ENCODE data around the gene UQCRQ. TPM values are rescaled to one million over a fixed set of nuclear protein-coding genes. Genes with fewer than 3 reads are reported as not detected.
"Not testable (repeated sequence)": the region's sequence is repeated elsewhere in the genome, so short reads cannot be mapped to it uniquely, and the experiment has no call there.

Gene UQCRQ
- total RNA-seq, 1 experiment from 2014 or later = 294 TPM

GRCh38 chr5:132832612-132833011 is 33.8 kb upstream of the UQCRQ start:
- DNase-seq (ENCODE audit: low read depth) = no peak

- DNase-seq (ENCODE audit: low read depth) = no peak
Measured at GRCh38 chr5:132834057-132834456, 32.4 kb upstream of the UQCRQ start.

DNA sequence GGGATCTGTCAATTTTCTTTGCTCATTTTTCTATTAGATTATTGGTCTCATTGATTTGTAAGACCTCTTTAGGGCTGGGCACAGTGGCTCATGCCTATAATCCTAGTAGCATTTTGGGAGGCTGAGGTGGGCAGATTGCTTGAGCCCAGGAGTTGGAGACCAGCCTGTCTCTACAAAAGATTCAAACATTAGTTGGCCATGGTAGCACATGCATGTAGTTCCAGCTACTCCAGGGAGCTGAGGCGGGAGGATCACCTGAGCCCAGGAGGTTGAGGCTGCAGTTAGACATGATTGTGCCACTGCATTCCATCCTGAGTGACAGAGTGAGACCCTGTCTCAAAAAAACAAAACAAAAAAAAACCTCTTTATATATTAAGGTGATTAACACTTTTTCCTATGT is 29.6 kb upstream of the UQCRQ start:
- no peak for DNase-seq (ENCODE audit: low read depth)

GRCh38 chr5:132837868-132838267 is 28.6 kb upstream of the UQCRQ start:
- DNase-seq (ENCODE audit: low read depth) = no peak

DNA sequence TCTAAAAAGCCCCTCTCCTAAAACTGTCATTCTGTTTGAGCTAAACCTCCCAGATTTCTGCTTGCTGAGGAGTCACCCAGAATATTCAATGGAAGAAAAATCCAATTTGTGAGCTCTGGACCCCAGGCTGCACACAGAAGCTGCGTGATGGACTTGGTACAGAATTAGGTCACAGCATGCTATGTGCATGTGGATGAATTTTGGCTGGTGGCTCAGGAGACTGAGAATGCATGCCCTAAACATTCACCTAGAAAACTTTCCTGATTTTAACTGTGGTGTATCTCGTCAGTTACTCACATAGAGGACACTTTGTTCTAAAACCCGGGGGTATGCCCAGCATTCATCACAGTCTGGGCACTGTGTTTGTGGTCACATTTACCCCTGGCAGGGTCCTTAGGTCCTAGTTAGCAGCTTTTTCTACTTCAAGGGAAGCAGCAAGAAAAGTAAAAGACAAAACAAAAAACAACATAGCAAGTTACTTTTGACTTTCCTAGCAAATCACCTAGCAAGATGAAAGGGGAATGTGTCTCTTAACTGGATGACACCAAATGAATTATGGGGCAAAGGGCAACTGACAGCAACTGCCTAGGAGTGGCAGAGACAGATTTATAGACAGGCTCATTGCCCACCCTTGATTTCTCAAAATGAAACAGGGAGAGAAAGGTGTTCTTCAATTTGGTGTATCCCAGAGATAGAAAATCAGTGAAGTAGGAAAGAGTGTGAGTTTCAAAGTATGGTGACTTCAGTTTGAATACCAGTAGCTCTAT is 27.7 kb upstream of the UQCRQ start:
- DNase-seq (ENCODE audit: low read depth) = no peak

- DNase-seq (ENCODE audit: low read depth) = no peak
Measured at GRCh38 chr5:132839426-132840301, 26.8 kb upstream of the UQCRQ start.

DNA sequence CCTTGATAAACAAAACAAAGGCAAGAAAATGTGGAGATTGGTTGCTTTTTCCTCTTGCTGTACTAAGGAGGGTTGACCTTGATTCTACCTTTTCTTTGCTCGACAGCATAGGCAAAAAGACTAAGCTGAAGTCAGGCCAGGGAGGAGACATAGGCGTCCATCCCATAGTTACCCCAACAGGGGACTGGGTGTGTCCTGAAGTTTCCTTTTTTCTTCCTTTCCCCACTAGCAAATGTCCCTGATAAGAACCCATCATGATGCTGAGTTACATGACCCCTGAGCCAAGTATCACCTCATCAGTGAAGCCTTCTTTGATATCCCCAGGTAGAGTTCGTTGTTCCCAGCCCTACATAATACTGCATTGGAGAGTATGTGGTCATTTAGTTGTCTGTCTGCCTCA is 26.1 kb upstream of the UQCRQ start:
- no peak for DNase-seq (ENCODE audit: low read depth)

DNA sequence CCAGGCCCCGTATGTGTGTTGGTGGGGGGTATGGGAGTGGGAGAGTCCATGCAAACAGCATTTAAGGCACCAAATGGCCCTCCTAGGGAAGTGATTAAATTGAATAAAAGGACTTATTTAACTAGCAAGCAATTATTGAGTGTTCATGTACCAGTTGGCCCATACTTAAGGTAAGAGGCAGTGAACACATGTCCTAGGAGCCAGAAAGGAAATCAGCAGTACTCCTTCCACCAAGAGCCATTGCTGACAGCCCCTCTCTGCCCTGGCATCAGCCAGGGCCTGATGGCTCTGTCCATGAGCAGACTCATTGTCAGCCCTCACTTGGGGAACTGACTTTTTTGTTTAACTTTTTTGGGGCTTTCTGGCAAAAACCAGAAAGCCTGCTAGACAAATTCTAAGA is 25.5 kb upstream of the UQCRQ start:
- no peak for DNase-seq (ENCODE audit: low read depth)

DNA sequence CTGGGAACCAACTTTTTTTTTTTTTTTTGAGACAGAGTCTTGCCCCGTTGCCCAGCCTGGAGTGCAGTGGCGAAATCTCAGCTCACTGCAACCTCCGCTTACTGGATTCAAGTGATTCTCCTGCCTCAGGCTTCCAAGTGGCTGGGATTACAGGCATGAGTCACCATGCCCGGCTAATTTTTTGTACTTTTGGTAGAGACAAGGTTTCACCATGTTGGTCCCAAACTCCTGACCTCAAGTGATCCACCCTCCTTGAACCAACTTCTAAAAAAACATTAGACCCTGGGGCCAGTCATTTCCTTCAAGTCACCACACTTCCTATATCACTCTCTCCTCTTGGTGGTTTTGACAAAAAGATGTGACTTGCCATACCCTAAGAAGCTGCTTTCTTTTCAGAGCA is 25.1 kb upstream of the UQCRQ start:
- peak; percentile 48 for DNase-seq (ENCODE audit: low read depth)

- DNase-seq (ENCODE audit: low read depth) = no peak
Measured at GRCh38 chr5:132848270-132848669, 18.2 kb upstream of the UQCRQ start.

GRCh38 chr5:132849347-132849746 is 17.1 kb upstream of the UQCRQ start:
- DNase-seq (ENCODE audit: low read depth) = no peak

GRCh38 chr5:132850066-132850465 is 16.4 kb upstream of the UQCRQ start:
- peak; percentile 57 for DNase-seq (ENCODE audit: low read depth)

DNA sequence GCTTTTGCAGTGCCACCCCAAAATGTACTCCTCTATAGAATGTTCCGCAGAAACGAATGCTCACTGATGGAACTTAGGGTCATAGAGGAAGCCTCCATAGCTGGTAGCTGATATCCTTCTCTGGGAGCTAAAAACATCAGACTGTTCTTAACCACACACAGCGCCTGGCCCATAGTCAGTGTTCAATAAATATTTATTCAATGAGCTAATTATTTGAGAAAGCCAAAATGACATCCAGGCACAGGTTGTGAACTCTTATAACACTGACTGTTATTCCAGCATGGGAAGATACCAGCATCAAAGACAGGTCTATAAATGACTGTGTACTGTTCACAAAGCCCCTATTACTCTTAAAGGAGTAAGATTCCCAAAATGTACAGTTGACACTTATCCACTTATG is 13.1 kb upstream of the UQCRQ start:
- DNase-seq (ENCODE audit: low read depth) = no peak

- no peak for DNase-seq (ENCODE audit: low read depth)
Measured at GRCh38 chr5:132853790-132854189, 12.7 kb upstream of the UQCRQ start.

DNA sequence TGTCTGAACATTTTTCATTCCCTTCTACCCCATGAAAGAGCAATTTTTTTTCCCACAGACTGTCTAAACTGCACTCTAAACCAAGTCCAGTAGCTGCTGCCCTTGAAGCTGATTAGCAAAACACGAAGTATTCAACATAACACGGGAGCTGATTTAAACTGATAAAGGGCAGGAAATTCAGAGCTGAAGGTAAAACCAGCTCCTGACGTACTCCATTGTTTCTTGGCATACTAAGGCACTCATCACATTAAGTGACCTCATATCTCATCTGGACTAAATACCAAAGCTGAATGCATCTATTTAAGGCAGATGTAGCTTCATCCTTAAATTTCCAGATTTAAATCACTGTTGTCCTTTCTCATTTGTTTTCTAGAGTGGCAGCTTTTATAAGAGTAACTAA is 12.1 kb upstream of the UQCRQ start:
- DNase-seq (ENCODE audit: low read depth) = no peak

GRCh38 chr5:132854992-132855391 is 11.4 kb upstream of the UQCRQ start:
- not testable (repeated sequence) for DNase-seq (ENCODE audit: low read depth)

GRCh38 chr5:132856011-132856410 is 10.4 kb upstream of the UQCRQ start:
- DNase-seq (ENCODE audit: low read depth) = no peak

DNA sequence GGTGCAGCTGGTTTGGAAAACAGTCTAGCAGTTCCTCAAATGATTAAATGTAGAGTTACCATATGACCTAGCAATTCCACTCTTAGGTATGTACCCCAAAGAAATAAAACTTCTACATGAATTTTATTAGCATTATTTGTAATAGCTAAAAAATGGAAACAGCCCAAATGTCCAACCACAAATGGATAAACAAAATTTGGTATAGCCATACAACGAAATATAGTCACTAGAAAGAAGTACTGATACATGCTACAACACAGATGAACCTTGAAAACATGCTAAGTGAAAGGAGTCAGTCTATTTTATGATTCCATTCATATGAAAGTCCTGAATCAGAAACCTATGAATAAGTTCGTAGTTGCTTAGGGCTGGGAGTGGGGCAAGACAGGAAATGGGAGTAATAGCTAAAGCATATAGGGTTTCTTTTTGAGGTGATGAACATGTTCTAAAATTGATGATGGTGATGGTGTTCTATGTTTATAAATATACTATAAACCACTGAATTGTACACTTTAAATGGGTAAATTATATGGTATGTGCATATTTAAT is 6.5 kb upstream of the UQCRQ start:
- no peak for DNase-seq (ENCODE audit: low read depth)

GRCh38 chr5:132860742-132861141 is 5.7 kb upstream of the UQCRQ start:
- DNase-seq (ENCODE audit: low read depth) = no peak

GRCh38 chr5:132865668-132866341 is 637 bp upstream of the UQCRQ start:
- DNase-seq (ENCODE audit: low read depth) = no peak

- no peak for DNase-seq (ENCODE audit: low read depth)
Measured at GRCh38 chr5:132867046-132867451, 607 bp downstream of the UQCRQ start.

DNA sequence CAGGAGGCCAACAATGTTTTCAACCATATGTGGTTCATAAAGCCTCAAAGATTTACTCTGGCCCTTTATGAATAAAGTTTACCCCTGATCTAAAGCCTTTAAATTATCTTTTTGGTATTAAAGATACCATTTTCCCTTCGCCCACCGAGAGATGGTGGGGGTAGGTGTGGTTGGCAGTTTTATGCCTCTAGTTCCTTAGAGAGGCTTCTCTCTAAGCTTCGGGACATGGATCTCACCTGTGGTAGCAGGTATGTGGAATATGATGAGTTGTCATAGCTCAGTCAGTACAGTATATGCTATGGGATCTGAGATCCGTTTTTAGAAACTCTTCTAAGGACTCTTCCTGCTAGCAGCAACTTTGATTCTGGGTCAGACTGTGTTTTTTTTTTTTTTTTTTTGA is 2.3 kb downstream of the UQCRQ start:
- DNase-seq (ENCODE audit: low read depth) = no peak
